HFF-Myc (cell line): ENCODE results near the gene TRDN.
"Not testable (repeated sequence)": the region's sequence is repeated elsewhere in the genome, so short reads cannot be mapped to it uniquely, and the experiment has no call there.

ENCODE experiments used
- DNase-seq: peaks from one replicate; pipeline ENCODE4 v3.0.0-alpha.2; 2011; ENCODE audit warnings: low read depth; ENCODE audit errors: extremely low read depth
- H3K4me3 ChIP-seq: replicated peaks from 2 replicates; pipeline ENCODE4 v1.5.1; 2011; ENCODE audit warnings: low read depth, mild to moderate bottlenecking, control low read depth, low read length
- TF ChIP-seq, protein P1 (sequence below): IDR thresholded peaks from 2 replicates; pipeline ENCODE4 v1.5.1; 2012; ENCODE audit warnings: mild to moderate bottlenecking, low read depth, low read length, control low read depth; ENCODE audit errors: missing control alignments

TRDN gene

DNA sequence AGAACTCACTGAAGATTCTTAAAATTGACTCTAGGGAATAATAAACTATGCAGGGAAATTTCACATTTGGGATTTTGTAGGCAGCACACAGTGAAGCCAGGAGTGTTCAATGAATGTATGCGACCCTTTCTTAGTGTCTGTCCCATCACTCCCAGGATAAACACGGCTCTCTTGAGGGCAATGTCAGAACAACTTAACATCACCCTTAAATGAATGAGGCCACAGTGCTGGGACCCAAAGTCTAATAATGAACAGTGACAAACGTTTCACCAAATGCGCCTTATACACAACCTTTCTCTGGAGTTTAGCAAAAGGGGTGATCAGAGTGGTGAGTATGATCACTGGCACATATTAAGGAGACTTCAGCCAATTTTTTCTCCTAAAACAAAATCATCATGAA lies 403.4 kb downstream of the TRDN start:
- H3K4me3 ChIP-seq, result no peak overlapping the region
- no peak for DNase-seq
- TF ChIP-seq, protein P1, sequence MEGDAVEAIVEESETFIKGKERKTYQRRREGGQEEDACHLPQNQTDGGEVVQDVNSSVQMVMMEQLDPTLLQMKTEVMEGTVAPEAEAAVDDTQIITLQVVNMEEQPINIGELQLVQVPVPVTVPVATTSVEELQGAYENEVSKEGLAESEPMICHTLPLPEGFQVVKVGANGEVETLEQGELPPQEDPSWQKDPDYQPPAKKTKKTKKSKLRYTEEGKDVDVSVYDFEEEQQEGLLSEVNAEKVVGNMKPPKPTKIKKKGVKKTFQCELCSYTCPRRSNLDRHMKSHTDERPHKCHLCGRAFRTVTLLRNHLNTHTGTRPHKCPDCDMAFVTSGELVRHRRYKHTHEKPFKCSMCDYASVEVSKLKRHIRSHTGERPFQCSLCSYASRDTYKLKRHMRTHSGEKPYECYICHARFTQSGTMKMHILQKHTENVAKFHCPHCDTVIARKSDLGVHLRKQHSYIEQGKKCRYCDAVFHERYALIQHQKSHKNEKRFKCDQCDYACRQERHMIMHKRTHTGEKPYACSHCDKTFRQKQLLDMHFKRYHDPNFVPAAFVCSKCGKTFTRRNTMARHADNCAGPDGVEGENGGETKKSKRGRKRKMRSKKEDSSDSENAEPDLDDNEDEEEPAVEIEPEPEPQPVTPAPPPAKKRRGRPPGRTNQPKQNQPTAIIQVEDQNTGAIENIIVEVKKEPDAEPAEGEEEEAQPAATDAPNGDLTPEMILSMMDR, result no peak

DNA sequence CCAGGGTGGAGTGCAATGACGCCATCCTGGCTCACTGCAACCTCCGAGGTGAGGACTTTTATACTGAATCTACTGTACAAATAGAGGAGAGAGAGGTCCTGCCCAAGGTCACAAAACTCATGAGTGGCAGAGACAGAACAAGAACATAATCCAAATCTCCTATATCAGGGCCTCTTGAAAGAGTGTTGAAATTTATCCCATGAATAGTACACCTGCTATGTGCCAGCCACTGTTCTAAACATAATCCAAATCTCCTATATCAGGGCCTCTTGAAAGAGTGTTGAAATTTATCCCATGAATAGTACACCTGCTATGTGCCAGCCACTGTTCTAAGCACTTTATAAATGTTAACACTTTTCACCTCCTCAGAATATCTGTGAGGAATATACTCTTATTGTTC lies 409.0 kb downstream of the TRDN start:
- DNase-seq, H3K4me3 ChIP-seq: not testable (repeated sequence)

GRCh38 chr6:123226398-123226797 lies 410.4 kb downstream of the TRDN start:
- TF ChIP-seq, protein P1, result no peak
- no peak overlapping the region for H3K4me3 ChIP-seq
- no peak for DNase-seq

DNA sequence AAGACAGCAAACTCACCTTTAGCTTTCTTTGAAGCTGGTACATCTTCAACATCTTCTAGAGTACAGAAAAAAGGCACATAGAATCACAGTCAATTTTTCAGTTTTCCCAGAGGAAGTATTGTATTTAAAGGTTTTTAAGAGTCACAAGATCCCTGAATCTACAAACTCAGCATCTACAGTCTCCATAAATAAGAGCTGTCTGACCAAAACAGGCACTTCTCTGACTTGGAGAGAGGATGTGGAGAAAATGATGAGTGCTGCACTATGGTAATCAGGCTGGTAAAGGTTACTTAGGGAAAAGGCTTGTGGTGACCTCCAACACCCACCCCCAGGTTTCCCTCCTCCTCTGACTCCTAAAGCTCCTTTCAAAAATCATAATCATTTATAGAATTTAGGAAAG lies 412.7 kb downstream of the TRDN start:
- TF ChIP-seq, protein P1, result no peak
- DNase-seq, result no peak
- no peak overlapping the region for H3K4me3 ChIP-seq

DNA sequence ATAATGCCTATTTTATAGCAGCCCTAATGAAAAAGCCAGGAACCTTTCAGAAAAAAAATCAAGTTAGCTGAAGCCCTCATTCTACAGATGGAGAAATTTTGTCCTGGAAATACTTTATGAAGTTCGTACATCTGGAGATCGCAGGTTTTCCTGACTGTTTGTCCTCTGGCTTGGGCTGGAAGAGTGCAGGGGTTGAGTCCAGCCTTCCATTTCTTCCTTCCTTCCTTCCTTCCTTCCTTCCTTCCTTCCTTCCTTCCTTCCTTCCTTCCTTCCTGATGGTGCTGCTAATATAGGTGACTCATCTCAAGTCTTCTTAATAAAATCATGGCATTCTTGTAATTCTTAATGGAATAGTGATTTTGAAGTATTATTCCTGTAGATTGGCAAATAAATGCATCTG lies 413.3 kb downstream of the TRDN start:
- DNase-seq, result no peak
- TF ChIP-seq, protein P1, result no peak
- no peak overlapping the region for H3K4me3 ChIP-seq

- TF ChIP-seq, protein P1, result no peak
- no peak for DNase-seq
- H3K4me3 ChIP-seq, result no peak overlapping the region
These were observed 421.5 kb downstream of the TRDN start for GRCh38 chr6:123215211-123215610.

DNA sequence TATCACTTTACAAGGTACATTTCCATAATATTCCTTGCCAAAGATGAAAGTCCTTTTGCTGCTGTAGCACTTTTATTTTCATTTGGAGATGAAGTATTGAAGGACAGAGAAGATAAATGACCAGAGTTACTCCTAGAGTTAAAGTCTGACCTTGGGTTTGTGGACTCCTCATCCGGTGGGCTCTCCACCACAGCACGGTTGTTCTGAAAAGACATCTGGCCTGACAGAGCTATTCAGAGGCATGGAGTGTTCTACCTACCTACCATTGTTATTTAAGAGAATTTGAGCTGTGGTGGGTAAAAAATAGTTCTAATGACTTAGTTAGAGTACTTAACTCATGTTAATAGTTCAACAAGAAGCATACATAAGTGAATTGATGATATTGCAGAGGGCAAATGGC lies 422.3 kb downstream of the TRDN start:
- no peak overlapping the region for H3K4me3 ChIP-seq
- DNase-seq, result no peak
- TF ChIP-seq, protein P1, result no peak

DNA sequence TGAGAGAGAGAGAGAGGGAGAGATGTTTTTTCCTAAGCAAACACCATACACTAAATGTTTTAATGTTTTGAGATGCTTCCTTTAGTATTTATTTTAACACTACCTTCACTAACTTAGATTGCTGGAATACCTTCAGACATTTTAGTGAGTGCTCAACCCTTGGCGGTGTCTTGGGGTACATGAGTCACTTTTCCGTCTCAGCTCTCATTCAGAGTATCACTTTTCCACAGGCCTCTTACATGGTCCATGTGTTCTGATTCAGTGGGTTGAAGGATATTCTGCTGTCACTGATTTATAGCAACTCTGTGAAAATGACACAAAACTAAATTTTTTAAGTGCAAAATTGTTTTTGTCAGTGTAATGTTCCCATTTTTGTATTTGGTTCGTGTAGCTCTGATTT lies 422.8 kb downstream of the TRDN start:
- H3K4me3 ChIP-seq, result no peak overlapping the region
- no peak for DNase-seq
- TF ChIP-seq, protein P1, result no peak
